Trophoblast cell (in vitro differentiated cells and primary cell): ENCODE data around the gene UPK3A.

Experiments used
- DNase-seq, 2 donors: peaks; one replicate each; pipeline ENCODE4 v3.0.0-alpha.2; 2016
- H2AFZ ChIP-seq: 2 replicates; pipeline ENCODE4 v1.6.1; 2013; ENCODE audit warnings: low read length, moderate library complexity, mild to moderate bottlenecking; ENCODE audit not compliant: insufficient read depth, poor library complexity
- H2AK5ac ChIP-seq: 2 replicates; pipeline ENCODE4 v1.6.1; 2013; ENCODE audit warnings: mild to moderate bottlenecking, low read length
- H2BK120ac ChIP-seq: 2 replicates; pipeline ENCODE4 v1.6.1; 2013; ENCODE audit warnings: low read length, mild to moderate bottlenecking, moderate library complexity; ENCODE audit not compliant: insufficient read depth, poor library complexity
- H2BK12ac ChIP-seq: 2 replicates; pipeline ENCODE4 v1.6.1; 2013; ENCODE audit warnings: mild to moderate bottlenecking, low read length, moderate library complexity
- H2BK5ac ChIP-seq: 2 replicates; pipeline ENCODE4 v1.6.1; 2013; ENCODE audit warnings: low read length, low read depth, moderate library complexity, mild to moderate bottlenecking; ENCODE audit not compliant: poor library complexity
- H3K14ac ChIP-seq: 2 replicates; pipeline ENCODE4 v1.6.1; 2013; ENCODE audit warnings: mild to moderate bottlenecking, low read length
- H3K18ac ChIP-seq: 2 replicates; pipeline ENCODE4 v1.6.1; 2013; ENCODE audit warnings: mild to moderate bottlenecking, low read length
- H3K23ac ChIP-seq: 2 replicates; pipeline ENCODE4 v1.6.1; 2013; ENCODE audit warnings: low read length
- H3K27ac ChIP-seq: 2 replicates; pipeline ENCODE4 v1.5.1; 2013; ENCODE audit warnings: low read depth, mild to moderate bottlenecking, inconsistent platforms, low read length, moderate library complexity
- H3K27me3 ChIP-seq: 2 replicates; pipeline ENCODE4 v1.6.1; 2013; ENCODE audit warnings: inconsistent platforms, mild to moderate bottlenecking, low read length, moderate library complexity; ENCODE audit not compliant: insufficient read depth
- H3K36me3 ChIP-seq, 2 experiments: 1 replicate in 1 of 2; 2 replicates in 1 of 2; pipeline ENCODE4 v1.6.1; 2013; ENCODE audit warnings: low read length in 2 of 2, mild to moderate bottlenecking in 2 of 2, moderate library complexity in 1 of 2; ENCODE audit not compliant: insufficient read depth in 2 of 2, control insufficient read depth in 1 of 2
- H3K4ac ChIP-seq: 2 replicates; pipeline ENCODE4 v1.6.1; 2013; ENCODE audit warnings: low read depth, mild to moderate bottlenecking, low read length, moderate library complexity
- H3K4me1 ChIP-seq, 2 experiments: 1 replicate in 1 of 2; 2 replicates in 1 of 2; pipeline ENCODE4 v1.6.1; 2013; ENCODE audit warnings: low read length in 2 of 2, mild to moderate bottlenecking in 2 of 2, moderate library complexity in 1 of 2; ENCODE audit not compliant: insufficient read depth in 2 of 2, control insufficient read depth in 1 of 2
- H3K4me2 ChIP-seq: 2 replicates; pipeline ENCODE4 v1.6.1; 2013; ENCODE audit warnings: inconsistent platforms, mild to moderate bottlenecking, low read length, moderate library complexity
- H3K4me3 ChIP-seq: 2 replicates; pipeline ENCODE4 v1.5.1; 2013; ENCODE audit warnings: mild to moderate bottlenecking, low read depth, low read length, inconsistent platforms
- H3K79me1 ChIP-seq: one replicate; pipeline ENCODE4 v1.6.1; 2013; ENCODE audit warnings: low read length
- H3K79me2 ChIP-seq: 2 replicates; pipeline ENCODE4 v1.6.1; 2013; ENCODE audit warnings: low read length, mild to moderate bottlenecking; ENCODE audit not compliant: control insufficient read depth, insufficient read depth, poor library complexity
- H3K9ac ChIP-seq: 2 replicates; pipeline ENCODE4 v1.6.1; 2013; ENCODE audit warnings: mild to moderate bottlenecking, low read length
- H3K9me3 ChIP-seq: 2 replicates; pipeline ENCODE4 v1.6.1; 2013; ENCODE audit warnings: low read depth, mild to moderate bottlenecking, control low read depth, inconsistent platforms, low read length; ENCODE audit not compliant: insufficient read depth
- H4K12ac ChIP-seq: 2 replicates; pipeline ENCODE4 v1.6.1; 2013; ENCODE audit warnings: low read depth, mild to moderate bottlenecking, low read length, moderate library complexity
- H4K8ac ChIP-seq: 2 replicates; pipeline ENCODE4 v1.6.1; 2013; ENCODE audit warnings: low read depth, mild to moderate bottlenecking, low read length, moderate library complexity
- H4K91ac ChIP-seq: one replicate; pipeline ENCODE4 v1.6.1; 2013; ENCODE audit warnings: low read depth, mild to moderate bottlenecking, low read length, moderate library complexity
- WGBS: extraction: QIAGEN DNeasy Blood & Tissue Kit; methylation state at CpG from one replicate; pipeline ENCODE4 v1.1.7; 2013; ENCODE audit warnings: missing lambda C conversion rate; ENCODE audit not compliant: insufficient read length, insufficient coverage; ENCODE audit errors: extremely low coverage; 5-methylcytosine and 5-hydroxymethylcytosine counted together

The UPK3A gene

DNA sequence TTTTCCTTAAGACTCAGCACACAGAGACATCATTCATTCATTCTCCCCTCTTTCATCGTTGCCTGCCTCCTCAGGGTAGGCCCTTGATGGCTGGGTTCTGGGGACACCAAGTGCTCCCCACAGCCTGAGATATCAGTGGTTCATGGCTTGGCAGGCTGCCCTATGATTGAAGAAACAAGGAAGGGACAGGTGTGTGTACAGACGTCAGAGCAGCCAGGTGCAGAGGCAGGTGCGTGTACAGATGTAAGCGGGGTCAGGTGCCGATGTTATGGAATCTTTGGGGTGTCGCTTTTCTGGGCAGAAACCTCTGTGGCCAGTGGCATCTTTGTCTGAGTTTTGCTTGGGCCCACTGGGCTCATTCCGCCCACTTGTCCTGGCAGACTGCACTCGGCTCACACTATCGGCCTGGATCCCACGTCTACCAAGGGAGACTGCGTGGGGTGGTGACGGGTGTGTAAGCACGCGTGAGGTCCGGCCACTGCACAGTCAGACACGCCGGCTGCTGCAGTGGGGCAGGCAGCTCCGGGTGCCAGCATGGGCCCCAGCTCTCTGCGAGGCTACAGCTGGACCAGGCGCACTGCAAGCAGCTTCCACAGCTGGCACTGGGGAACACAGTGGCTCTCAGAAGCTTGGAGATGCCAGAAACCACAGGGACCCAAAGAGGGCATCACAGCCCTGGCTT is 23.2 kb upstream of the UPK3A start:
- peak overlapping the region; percentile 59 for H2AK5ac ChIP-seq
- DNase-seq: no peak
- H2BK12ac ChIP-seq: peak overlapping the region; percentile 7
- no peaks in the 10 kb centered on the region for H3K36me3 ChIP-seq
- no peak overlapping the region for H3K4me2 ChIP-seq
- H3K18ac ChIP-seq: no peak overlapping the region
- H4K12ac ChIP-seq: no peak overlapping the region
- no peak overlapping the region for H2BK120ac ChIP-seq
- H3K27ac ChIP-seq: no peak overlapping the region
- no peak overlapping the region for H2AFZ ChIP-seq
- no CpG with 5 or more reads among the region's 20 CpGs for WGBS
- no peak overlapping the region for H3K4me3 ChIP-seq
- no peak overlapping the region for H3K23ac ChIP-seq
- peak overlapping the region; percentile 42 for H4K91ac ChIP-seq
- no peaks in the 10 kb centered on the region for H3K27me3 ChIP-seq
- H3K9ac ChIP-seq: no peak overlapping the region
- H3K4me1 ChIP-seq: peaks cover 17 to 23% of the 10 kb centered on the region in 2 experiments
- peaks cover 2% of the 10 kb centered on the region for H3K79me2 ChIP-seq
- no peak overlapping the region for H2BK5ac ChIP-seq
- no peak overlapping the region for H3K4ac ChIP-seq
- peaks cover 12% of the 10 kb centered on the region for H3K79me1 ChIP-seq
- H3K14ac ChIP-seq: peak overlapping the region; percentile 22
- H4K8ac ChIP-seq: no peak overlapping the region
- no peaks in the 10 kb centered on the region for H3K9me3 ChIP-seq

DNA sequence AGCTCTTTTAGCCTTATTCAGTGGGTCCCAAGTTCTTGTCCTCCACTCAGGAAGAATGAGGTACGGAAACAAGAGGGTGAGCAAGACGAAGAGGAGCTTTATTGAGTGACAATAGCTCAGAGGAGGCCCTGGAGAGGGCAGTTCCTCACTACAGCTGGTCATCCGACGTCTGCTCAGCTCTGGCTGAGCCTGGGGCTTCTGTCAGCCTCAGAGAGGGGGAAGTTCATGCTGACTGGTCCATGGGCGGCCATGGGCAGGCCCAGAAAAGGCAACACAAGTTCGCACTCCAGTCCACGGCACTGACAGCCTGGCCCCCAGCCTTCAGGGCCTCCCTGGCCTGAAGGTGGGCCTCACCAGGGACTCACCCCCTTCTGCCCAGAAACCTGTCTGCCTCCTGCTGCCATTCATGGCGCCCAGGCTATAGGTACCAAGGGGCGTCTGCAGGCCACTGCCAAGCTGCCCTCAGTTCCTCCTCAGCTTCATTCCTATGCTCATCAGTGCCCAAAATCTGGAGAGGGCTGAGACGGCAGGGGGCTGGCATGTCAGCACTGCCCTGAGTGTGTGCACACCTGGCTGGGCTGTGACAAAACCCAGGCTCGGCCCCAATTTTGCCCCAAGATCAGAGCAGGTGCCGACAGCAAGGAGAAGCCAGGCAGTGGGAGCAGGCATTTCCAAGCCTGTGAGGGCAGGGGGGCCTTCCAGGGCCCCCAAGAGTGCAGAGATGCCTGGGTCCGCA is 22.4 kb upstream of the UPK3A start:
- no peak overlapping the region for H3K9ac ChIP-seq
- peaks cover 2% of the 10 kb centered on the region for H3K79me2 ChIP-seq
- H3K4me1 ChIP-seq: peaks cover 17 to 23% of the 10 kb centered on the region in 2 experiments
- H3K9me3 ChIP-seq: no peaks in the 10 kb centered on the region
- H3K4me2 ChIP-seq: no peak overlapping the region
- H4K12ac ChIP-seq: no peak overlapping the region
- peak overlapping the region; percentile 53 for H4K8ac ChIP-seq
- peak overlapping the region; percentile 93 for H2AK5ac ChIP-seq
- H3K36me3 ChIP-seq: no peaks in the 10 kb centered on the region
- peak overlapping the region; percentile 46 for H3K18ac ChIP-seq
- H2BK5ac ChIP-seq: no peak overlapping the region
- DNase-seq: no peak
- H3K27me3 ChIP-seq: no peaks in the 10 kb centered on the region
- no peak overlapping the region for H3K4me3 ChIP-seq
- peak overlapping the region; percentile 70 for H2BK120ac ChIP-seq
- WGBS: no CpG with 5 or more reads among the region's 13 CpGs
- peak overlapping the region; percentile 42 for H4K91ac ChIP-seq
- H2AFZ ChIP-seq: no peak overlapping the region
- no peak overlapping the region for H3K4ac ChIP-seq
- H2BK12ac ChIP-seq: peak overlapping the region; percentile 52
- H3K79me1 ChIP-seq: peaks cover 12% of the 10 kb centered on the region
- H3K14ac ChIP-seq: peak overlapping the region; percentile 85
- H3K27ac ChIP-seq: no peak overlapping the region
- H3K23ac ChIP-seq: no peak overlapping the region

- H3K4me1 ChIP-seq: peaks cover 17 to 23% of the 10 kb centered on the region in 2 experiments
- H2AK5ac ChIP-seq: peak overlapping the region; percentile 93
- no peak overlapping the region for H3K14ac ChIP-seq
- DNase-seq: no peak
- peaks cover 15% of the 10 kb centered on the region for H3K79me1 ChIP-seq
- H3K18ac ChIP-seq: peak overlapping the region; percentile 21
- no peak overlapping the region for H3K4me2 ChIP-seq
- no peak overlapping the region for H4K12ac ChIP-seq
- no peak overlapping the region for H3K9ac ChIP-seq
- H3K36me3 ChIP-seq: no peaks in the 10 kb centered on the region
- no peak overlapping the region for H3K4me3 ChIP-seq
- H3K23ac ChIP-seq: no peak overlapping the region
- H3K27ac ChIP-seq: peak overlapping the region; percentile 46
- no peak overlapping the region for H3K4ac ChIP-seq
- H2BK12ac ChIP-seq: peak overlapping the region; percentile 20
- no CpG with 5 or more reads among the region's 14 CpGs for whole genome bisulfite sequencing
- H2BK5ac ChIP-seq: no peak overlapping the region
- H4K91ac ChIP-seq: peak overlapping the region; percentile 42
- H4K8ac ChIP-seq: peak overlapping the region; percentile 1
- H3K27me3 ChIP-seq: no peaks in the 10 kb centered on the region
- peaks cover 2% of the 10 kb centered on the region for H3K79me2 ChIP-seq
- H3K9me3 ChIP-seq: no peaks in the 10 kb centered on the region
- peak overlapping the region; percentile 34 for H2BK120ac ChIP-seq
- H2AFZ ChIP-seq: no peak overlapping the region
Observed at GRCh38 chr22:45262931-45263462, 21.8 kb upstream of the UPK3A start.

- H2AK5ac ChIP-seq: no peak overlapping the region
- peak overlapping the region; percentile 14 for H3K27ac ChIP-seq
- peak overlapping the region; percentile 61 for H2BK120ac ChIP-seq
- no peak overlapping the region for H3K23ac ChIP-seq
- H4K91ac ChIP-seq: peak overlapping the region; percentile 78
- H3K27me3 ChIP-seq: no peaks in the 10 kb centered on the region
- H4K8ac ChIP-seq: peak overlapping the region; percentile 5
- peak overlapping the region; percentile 52 for H2BK5ac ChIP-seq
- H3K4me2 ChIP-seq: peak overlapping the region; percentile 8
- H3K14ac ChIP-seq: peak overlapping the region; percentile 5
- H3K9ac ChIP-seq: no peak overlapping the region
- H3K4ac ChIP-seq: no peak overlapping the region
- no peak overlapping the region for H3K4me3 ChIP-seq
- H2AFZ ChIP-seq: peak overlapping the region; percentile 8
- peak; percentile 83 to 85 for DNase-seq
- H3K79me1 ChIP-seq: peaks cover 16% of the 10 kb centered on the region
- no peaks in the 10 kb centered on the region for H3K9me3 ChIP-seq
- no peak overlapping the region for H4K12ac ChIP-seq
- peaks cover 2% of the 10 kb centered on the region for H3K79me2 ChIP-seq
- peak overlapping the region; percentile 8 for H3K18ac ChIP-seq
- no CpG with 5 or more reads among the region's 17 CpGs for WGBS
- peaks cover 17 to 23% of the 10 kb centered on the region in 2 experiments for H3K4me1 ChIP-seq
- H2BK12ac ChIP-seq: peak overlapping the region; percentile 34
- H3K36me3 ChIP-seq: no peaks in the 10 kb centered on the region
Observed at GRCh38 chr22:45263463-45264269, 21.1 kb upstream of the UPK3A start.
